H54 (cell line): Measurements from ENCODE around the gene CIRBP.

ENCODE experiments used
- DNase-seq: peaks from one replicate; pipeline ENCODE4 v3.0.0; 2011; ENCODE audit warnings: low spot score, mixed read lengths; ENCODE audit not compliant: insufficient read length
- FAIRE-seq: peaks from 3 replicates; lab custom pipeline; 2011; peaks lifted over from hg19 to GRCh38; lab: Jason Lieb, UNC
- POLR2A ChIP-seq: IDR thresholded peaks from 2 replicates; pipeline ENCODE4 v1.6.1; 2011; ENCODE audit warnings: low read depth, mild to moderate bottlenecking, low read length

CIRBP gene

DNA sequence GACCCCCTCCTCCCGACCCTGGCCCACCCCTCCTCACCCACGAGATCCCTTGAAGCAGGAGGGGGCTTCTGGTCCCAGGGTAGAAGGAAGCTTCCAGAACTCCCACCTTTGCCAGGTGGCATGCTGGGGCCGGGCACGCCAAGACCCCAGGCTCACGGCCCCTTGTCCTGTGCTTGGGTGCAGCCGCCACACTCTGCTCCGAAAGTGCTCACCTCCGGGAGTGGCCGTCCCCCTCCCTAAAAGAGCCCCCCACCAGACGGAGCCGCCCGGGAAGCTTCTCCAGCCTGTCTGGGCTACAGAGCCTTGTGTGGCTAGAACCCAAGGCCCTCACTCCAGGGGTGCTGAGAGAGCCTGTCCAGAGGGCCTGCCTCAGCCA is 14.8 kb downstream of the CIRBP start:
- no peak for TF ChIP-seq POLR2A
- DNase-seq (no peak), FAIRE-seq (no peak)

DNA sequence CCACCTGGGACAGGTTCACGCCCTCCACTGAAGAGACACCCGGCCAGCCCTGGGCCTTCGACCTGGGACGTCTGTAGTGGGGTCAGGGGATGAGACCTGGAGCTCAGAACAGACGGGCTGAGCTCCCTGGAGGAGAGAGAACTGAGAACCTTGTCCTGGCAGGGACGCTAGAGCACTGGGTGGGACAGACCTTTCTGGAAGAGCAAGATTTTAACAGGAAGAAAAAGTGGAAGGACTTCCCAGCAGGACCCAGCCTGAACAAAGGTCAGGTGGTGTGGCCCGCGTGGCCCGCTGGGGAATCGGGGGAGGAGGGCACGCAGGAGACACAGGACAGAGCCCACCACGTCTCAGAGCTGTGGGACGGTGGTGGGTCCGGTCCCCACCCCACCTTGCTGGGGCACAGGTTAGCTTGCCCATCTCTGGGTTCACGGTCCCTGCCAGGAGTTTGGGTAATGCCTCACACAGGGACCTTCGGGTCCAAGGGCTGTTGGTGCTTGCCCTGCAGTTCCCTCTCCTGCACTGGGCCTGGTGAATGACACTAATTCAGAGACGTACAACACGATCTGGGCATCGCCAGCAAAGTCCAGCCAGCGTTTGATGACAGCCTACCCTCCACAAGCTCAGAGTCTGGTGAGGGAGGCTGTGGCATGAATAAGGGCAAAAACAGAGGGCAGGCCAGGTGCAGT is 15.3 kb downstream of the CIRBP start:
- FAIRE-seq (no peak), DNase-seq (no peak)
- TF ChIP-seq POLR2A, result no peak

DNA sequence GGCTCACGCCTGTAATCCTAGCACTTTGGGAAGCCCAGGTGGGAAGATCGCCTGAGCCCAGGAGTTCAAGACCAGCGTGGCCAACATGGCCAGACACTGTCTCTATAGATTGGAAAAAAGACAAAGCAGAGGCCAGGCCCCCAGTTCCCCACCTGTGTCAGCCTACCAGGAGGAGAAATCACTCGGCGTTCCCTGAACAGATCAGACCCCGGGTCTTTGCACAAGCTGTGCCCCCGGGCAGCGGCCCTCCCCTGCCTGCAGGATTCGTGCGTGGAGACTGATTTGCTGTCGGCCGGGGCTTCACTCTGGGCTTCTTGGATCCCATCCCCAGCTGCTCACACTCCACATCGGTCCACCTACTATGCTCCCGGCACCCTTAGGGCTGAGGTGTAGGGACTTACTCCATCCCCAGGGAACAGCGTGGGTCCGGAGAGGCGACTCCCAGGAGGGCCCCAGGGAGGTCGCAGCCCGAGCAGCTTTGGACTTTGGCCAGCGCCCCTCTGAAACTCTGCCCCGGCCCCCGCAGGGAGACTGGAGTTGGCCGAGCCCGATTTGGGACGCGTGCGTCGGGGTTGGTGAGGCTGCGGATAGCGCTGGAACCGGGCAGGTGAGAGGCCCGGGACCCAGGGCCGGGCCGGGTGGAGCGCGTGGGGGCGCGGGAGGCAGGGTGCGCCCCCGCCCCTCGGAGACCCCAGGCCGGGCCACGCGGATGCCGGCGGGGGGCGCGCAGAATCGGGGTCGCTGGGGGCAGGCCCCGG is 16.0 kb downstream of the CIRBP start:
- TF ChIP-seq POLR2A, result no peak
- FAIRE-seq, result no peak
- DNase-seq, result no peak

DNA sequence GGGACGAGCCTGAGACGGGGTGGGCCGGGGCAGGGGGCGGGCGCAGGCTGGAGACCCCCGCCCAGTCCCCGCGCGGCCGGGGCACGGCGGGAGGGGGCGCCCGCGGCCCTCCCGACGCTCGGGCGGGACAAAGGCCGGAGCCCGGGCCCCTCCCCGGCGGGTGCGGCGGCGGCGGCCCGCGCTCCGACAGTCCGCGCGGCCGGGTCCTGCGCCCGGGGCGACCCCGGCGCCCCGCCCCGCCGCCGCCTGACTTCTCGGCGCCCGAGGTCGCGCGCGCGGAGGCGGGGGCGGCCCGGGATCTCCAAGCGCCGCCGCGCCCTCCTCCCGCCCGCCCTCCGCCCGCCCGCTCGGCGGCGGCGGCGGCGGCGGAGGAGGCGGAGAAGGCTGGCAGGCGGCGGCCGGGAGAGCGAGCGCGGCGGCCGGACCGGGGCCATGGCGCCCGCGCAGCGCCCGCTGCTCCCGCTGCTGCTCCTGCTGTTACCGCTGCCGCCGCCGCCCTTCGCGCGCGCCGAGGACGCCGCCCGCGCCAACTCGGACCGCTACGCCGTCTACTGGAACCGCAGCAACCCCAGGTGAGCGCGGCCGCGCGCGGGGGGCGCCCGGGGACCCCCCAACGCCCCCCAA is 16.7 kb downstream of the CIRBP start, which contains the start of gene EFNA2:
EFNA2 (plus strand) TSS at position 137 of the 624 bp plus-strand sequence; CDS start at position 433, 296 bp downstream.
- FAIRE-seq (no peak), DNase-seq (no peak)
- no peak for TF ChIP-seq POLR2A

DNA sequence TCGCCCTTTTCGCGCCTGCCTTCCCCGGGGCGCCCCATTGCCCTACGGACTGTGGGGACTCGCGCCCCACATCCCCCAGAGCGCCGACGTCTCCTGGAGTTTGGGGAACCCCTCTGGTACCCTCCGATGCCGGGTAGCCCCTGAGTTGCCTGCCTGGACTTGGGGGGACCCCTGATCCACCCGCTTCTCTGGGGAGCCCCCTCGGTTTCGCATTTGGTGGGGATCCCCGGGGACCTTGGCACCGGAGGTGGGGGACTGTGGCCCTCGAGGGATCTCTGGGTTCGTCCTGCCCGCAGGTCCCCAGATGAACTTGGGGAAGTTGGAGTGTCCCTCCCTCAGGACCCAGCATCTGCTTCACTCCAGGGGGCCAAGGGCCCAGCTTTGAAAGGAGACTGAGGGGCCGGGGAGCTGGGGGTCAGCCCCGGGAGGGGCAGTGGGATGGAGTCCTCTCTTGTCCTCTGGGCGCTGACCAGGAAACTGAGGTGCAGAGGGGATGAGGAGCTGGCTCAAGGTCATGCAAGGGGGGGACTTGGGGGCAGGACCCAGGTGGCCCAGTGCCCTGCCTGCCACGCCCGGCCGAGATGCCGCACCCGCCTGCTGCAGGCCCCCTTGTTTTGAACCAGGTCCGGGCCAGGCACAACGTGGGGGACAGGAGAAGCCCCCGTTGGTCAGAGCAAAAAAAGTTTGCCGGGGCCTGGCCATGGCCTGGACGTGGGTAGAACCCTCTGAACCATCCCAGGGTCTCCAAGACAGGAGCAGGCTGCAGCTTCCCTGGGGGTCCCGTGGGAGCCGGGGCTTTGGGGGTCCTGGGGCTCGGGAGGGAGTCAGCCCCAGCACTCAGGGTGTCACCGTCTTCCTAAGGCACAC is 17.6 kb downstream of the CIRBP start:
- no peak for FAIRE-seq
- no peak for TF ChIP-seq POLR2A
- no peak for DNase-seq

DNA sequence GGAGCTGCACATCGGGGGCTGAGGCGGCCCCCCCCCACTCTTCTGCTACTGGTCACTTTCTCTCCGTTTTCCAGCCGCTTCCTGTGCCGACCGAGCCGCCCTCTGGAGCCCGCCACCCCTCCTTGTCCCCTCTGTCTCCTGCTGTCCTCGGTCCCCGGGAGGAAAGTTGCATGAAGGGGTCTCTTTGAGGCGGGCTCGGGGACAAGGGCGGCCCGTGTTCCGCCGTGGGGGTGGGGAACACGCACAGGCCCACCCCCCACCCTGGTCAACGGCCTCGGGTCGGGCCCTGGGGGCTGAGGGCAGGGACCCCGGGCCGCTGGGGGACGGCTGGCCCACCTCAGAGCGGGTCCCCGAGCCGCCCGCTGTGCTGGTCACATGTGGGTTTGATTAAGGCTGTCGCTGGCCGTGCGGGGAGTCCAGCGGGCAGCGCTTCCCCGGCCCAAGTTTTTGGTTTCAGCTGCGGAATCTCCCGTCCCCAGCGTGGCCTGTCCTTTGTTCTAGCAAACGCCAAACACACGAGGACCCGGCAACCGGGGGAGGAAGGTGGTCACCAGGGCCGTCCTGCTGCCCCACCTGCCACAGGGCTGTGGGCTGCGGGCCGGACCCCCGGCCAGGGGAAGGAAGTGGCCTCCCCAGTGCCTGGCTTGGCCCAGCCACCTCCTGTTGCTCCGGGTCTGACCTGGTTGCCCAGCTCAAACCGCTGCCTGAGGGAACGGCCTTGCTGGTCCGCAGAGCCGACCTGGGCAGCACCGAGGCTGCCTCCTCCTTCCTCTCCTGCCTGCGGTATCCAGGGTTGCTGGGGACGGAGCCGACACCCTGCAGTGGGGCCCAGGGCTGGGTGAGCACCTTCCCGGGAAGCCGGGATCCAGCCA is 18.5 kb downstream of the CIRBP start:
- FAIRE-seq (no peak), DNase-seq (no peak)
- no peak for TF ChIP-seq POLR2A

DNA sequence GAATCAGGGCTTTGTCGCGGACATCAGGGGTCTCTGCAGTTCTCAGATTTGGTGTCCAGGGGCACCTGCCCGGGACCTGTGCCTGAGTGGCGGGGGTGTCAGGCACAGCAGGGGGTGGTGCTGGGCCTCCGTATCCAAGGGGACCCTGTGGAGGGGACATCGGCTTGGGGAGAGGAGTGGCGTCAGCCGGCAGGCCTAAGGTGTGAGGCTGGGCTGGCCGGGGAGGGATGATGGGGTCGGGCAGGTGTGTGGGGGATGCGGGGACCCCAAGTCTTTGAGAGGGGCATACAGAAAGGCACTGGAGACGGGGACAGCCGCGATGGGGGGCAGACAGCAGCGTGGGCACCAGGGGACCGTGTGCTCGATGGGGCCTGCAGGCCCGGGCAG is 19.1 kb downstream of the CIRBP start:
- no peak for FAIRE-seq
- TF ChIP-seq POLR2A, result no peak

DNA sequence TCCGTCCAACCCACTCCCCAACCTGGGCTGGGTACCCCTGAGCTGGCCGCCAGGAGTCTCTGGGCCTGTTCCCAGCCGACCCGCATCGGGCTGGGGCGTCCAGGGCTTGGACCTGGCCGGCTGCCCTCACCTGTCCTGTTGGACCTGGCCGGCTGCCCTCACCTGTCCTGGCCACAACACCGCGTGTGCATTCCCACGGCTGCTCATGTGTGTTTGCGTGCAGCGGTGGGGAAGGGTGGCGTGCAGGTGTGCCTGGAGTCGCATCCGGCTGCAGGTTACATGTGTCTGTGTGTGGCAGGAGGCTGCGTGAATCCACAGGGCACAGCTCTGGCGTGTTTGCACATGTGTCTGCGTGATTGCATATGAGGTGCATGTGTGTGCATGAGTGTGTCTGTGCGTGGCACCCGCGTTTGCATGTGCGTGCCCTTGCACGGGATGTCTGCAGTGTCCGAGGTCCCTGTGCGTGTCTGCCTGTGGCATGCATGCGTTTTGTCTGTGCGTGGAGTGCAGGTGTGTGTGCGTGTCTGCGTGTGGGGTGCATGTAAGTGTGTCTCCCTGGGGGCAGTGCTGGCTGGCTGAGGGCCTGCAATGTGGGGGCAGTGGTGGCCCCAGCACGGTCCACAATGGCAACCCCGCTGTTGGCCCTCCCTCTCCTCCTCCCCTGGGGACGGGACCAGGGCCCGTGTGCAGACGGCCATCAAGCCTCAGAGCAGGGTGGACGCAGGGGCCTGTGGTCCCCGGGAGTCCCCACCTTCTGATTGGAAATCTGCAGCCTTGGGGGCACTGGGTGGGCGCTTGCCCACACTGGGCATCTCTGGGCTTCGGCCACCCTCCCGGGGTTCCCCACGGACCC is 19.9 kb downstream of the CIRBP start:
- FAIRE-seq, result no peak
- no peak for TF ChIP-seq POLR2A
- DNase-seq, result no peak

More for the DNA sequence above, 19.1 kb downstream of the CIRBP start:
- DNase-seq, result no peak

DNA sequence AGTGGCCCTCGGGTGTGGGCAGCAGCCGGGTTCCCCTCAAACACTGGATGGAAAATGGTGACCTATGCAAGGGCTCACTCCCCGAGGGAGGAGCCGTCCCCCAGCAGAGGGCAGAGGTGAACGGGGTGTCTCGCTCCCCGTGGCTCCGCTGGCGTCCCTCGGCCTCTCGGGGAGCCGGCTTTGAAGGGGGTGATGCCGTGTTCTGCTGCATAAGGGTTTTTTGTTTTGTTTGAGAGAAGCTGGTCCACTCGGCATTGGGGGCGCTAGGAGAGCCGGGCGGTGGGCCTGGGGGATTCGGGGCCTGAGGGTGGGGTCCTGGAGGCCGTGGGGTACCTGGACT is 20.5 kb downstream of the CIRBP start:
- DNase-seq (no peak), FAIRE-seq (no peak)
- TF ChIP-seq POLR2A, result no peak

DNA sequence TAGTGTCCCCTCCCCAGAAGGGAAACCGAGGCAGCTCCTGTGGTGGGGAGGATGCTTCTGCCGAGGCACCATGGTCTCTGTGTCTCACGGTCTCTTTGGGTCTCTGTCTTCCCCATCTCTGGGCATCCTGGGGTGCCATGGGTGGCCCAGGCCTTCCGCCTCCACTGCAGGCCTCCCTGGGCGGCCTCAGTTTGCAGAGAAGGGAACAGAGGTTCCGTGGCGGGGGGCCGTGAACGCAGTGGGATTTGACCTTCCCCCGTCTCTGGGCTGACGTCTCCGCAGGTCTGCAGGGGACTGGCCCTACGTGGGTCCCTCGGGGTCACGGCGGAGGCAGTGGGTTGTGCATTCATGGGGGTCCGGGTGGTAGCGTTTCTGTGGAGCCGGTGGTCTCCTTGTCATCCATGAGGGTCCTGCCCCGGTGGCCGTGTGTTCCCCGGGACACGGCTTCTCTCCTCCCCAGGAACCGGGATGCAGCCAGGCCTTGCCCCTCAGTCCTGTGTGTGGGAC is 21.1 kb downstream of the CIRBP start:
- FAIRE-seq (no peak), DNase-seq (no peak)
- no peak for TF ChIP-seq POLR2A

DNA sequence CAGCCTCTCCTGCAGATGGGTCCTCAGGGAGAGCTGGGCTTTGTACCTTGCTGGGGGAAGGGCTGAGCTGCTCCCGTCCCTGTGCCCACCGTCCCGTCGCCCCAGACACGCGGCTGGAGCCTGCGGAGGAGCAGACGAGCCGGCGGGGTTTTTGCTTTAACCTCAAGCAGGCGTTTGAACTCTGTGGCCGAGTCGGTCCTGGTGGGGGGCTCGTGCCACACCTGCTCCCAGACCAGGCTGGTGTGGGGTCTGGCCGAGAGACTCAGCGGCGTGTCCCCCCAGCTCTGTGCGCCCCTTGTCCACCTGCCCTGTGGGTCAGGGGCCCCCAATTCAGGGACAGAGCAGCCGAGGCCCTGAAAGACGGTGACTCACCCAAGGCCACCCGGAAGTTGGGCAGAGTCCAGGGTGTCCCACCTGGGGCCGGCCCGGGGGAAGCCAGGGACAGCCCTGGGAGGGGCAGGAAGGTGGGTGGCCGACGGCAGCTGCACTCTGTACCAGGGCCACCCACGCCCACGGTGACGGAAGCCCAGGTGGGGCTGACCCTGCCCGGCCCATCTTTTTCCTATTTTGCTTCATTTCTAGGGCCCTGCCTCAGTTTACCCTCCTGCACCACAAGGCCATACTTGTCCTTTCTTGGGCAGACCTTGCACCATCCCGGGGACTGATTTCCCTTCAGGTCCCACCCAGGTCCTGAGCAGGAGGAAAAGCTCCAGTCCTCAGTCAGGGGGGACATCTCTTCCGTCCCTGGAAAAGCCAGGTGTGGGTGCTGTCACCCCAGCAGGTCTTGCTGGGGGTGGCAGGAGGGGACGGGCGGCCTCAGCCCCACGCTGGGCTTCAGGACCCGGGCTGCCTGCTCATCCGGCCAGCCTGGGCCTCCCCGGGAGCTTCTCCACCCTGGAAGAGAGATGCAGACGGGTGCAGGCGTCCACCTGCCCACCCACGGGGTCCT is 21.8 kb downstream of the CIRBP start:
- no peak for DNase-seq
- TF ChIP-seq POLR2A, result no peak
- FAIRE-seq, result no peak
